GM19193 (cell line): ENCODE results near the gene PDE4B.

Source experiments
- POLR2A ChIP-seq: IDR thresholded peaks from 4 replicates; pipeline ENCODE4 v1.6.1; 2011; ENCODE audit not compliant: insufficient read depth, insufficient read length; ENCODE audit errors: extremely low read depth

PDE4B gene

GRCh38 chr1:66050633-66051032 lies 257.9 kb downstream of the PDE4B start:
- TF ChIP-seq POLR2A, result no peak

- TF ChIP-seq POLR2A, result no peak
Measured at GRCh38 chr1:66055092-66055491, 262.4 kb downstream of the PDE4B start.

DNA sequence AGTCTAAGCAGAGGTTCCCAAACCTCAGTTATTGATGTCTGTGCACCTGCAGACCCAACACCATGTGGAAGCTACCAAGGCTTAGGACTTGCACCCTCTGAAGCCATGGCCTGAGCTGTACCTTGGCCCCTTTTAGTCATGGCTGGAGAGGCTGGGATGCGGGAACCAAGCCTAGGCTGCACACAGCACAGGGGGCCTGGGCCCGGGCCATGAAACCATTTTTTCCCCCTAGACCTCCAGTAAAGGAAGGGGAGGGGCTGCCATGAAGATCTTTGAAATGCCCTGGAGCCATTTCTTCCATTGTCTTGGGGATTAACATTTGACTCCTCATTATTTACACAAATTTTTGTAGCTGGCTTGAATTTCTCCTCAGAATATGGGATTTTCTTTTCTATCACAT lies 265.9 kb downstream of the PDE4B start:
- TF ChIP-seq POLR2A, result no peak

GRCh38 chr1:66069976-66070876 lies 277.5 kb downstream of the PDE4B start:
- TF ChIP-seq POLR2A, result no peak

- no peak for TF ChIP-seq POLR2A
Measured at GRCh38 chr1:66073388-66073787, 280.7 kb downstream of the PDE4B start.

DNA sequence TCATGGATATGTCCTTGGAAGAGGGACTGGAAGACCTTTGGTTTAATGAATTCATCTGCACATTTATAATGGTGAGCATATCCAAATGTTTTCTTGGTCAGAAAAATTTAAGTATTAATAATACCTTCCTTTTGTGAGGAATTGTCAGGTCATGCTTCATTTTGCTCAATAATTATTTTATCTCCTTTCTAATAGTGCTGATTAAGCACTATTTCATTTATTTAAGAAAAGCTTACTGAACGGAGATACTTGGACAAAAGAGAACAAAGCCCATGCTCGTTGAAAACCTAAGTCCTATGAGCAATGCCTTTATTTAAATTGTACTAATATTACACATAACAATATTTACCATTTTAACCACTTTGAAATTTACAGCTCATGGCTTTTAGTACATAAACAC lies 281.5 kb downstream of the PDE4B start:
- no peak for TF ChIP-seq POLR2A

DNA sequence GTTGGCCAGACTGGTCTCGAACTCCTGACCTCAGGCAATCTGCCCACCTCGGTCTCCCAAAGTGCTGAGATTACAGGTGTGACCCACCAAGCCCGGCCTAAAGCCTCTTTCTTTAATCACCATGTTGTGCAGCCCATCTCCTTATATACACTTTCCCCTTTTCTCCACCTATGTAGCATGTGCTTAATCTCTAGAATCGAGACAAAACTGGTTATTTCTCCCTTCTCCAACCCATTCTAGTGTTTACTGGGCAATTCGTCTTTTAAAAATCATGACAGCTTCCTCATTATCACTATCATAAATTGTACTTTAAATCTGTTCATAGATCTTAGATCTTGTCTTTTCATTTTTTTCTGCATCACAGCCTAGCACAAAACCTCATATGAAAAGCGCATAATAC lies 285.7 kb downstream of the PDE4B start:
- TF ChIP-seq POLR2A, result no peak

GRCh38 chr1:66083003-66083402 lies 290.3 kb downstream of the PDE4B start:
- TF ChIP-seq POLR2A, result no peak

DNA sequence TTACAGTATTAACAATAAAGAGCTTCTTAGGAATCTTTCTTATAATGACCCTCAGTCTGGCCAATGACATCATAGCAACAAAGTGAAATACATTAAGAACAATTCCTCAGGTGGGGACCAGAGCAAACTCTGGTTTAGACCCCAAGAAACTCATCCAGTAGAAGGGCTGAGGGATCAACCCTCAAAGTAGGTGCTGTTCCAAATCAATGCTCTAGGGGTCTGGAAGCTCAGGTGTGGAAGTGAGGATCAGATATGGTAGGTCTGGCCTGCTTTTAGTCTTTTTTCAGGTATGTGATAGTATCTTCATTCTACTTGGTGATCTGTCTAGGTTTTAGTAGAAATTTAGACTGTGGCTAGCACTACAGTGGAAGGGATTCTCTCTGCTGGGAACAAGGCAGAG lies 291.7 kb downstream of the PDE4B start:
- TF ChIP-seq POLR2A, result no peak

- TF ChIP-seq POLR2A, result no peak
Measured at GRCh38 chr1:66085600-66085999, 292.9 kb downstream of the PDE4B start.

DNA sequence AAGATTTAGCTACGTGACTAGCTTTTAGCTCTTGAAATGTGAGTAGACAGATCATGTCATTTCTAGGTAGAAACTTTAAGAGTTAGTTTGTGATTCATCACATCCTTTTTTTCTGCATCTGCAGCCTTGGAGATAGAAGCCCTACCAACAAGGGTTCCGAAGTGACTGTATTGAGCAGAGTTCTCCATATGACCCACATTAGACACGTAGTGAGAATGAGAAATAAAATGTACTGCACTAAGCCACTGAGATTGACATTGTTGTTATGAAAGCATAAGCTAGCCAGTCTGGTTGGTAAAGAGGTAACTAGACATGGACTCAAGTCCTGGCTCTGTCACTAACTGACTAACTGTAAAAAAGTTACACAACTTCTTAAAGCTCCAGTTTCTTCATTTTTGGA lies 296.1 kb downstream of the PDE4B start:
- no peak for TF ChIP-seq POLR2A

DNA sequence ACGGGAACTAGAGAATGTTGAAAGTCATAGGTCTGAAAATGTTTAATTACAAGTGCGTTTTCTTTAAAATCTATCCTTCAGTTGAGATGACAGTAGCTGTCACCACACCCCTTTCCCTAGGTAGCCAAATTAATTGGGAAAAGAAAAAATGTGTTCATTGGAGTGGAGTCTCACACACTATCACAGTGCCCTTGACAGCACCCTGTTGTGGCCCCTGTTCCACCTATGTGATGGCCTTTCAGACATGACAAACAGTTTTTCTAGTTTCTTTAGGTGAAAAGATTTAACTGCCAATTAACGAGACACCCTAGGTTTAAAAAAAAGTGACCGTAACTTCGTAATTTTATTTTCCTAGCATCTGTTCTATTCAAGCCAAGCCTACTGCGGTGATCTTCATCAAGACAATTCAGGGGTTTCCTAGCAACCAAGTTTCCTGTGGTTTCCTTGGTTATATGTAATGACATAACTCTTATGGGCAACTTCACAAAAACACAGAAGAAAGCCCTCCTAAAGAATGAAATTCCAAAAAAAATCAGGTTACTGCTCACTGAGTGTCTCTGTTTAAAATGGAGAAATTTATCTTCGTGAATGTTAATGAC lies 298.3 kb downstream of the PDE4B start:
- no peak for TF ChIP-seq POLR2A

- no peak for TF ChIP-seq POLR2A
Measured at GRCh38 chr1:66095190-66095589, 302.5 kb downstream of the PDE4B start.

- TF ChIP-seq POLR2A, result no peak
Measured at GRCh38 chr1:66108624-66109023, 315.9 kb downstream of the PDE4B start.

GRCh38 chr1:66112744-66113400 lies 320.2 kb downstream of the PDE4B start:
- no peak for TF ChIP-seq POLR2A

- TF ChIP-seq POLR2A, result no peak
Measured at GRCh38 chr1:66119148-66119547, 326.5 kb downstream of the PDE4B start.
